Fibroblast of lung (primary cell): Measurements from ENCODE around the gene SMDT1.

ENCODE experiments used
- CTCF ChIP-seq, 2 donors: IDR thresholded peaks in 1 of 2; conservative IDR thresholded peaks in 1 of 2; 1 replicate in 1 of 2; 2 replicates in 1 of 2; pipeline ENCODE4 v1.5.1; 2011 to 2012; ENCODE audit warnings: low read length in 2 of 2, control low read depth in 1 of 2, inconsistent platforms in 1 of 2, low read depth in 1 of 2, mild to moderate bottlenecking in 1 of 2
- EZH2 ChIP-seq: IDR thresholded peaks from 2 replicates; pipeline ENCODE4 v1.5.1; 2012; ENCODE audit warnings: low read length, control low read depth, mild to moderate bottlenecking; ENCODE audit errors: missing control alignments

- TF ChIP-seq CTCF (conservative IDR thresholded peaks at IDR 0.05 in 1 of 2, IDR thresholded peaks at IDR 0.05 in 1 of 2; ENCODE audit: low read depth in 1 of 2, low read length in 2 of 2) (no peak), EZH2 (no peak)
Observed at GRCh38 chr22:42070517-42071422, 8.7 kb upstream of the SMDT1 start, which contains the start of gene NAGA.
